Activated naive CD8-positive, alpha-beta T cell (primary cell): ENCODE data around the gene NDUFV3.

Experiments
- H3K27ac Mint-ChIP-seq: one replicate; pipeline ENCODE4 v1.8.0; 2021; ENCODE audit warnings: mixed read lengths
- H3K27me3 Mint-ChIP-seq: one replicate; pipeline ENCODE4 v1.8.0; 2021; ENCODE audit warnings: mixed read lengths
- H3K36me3 Mint-ChIP-seq: one replicate; pipeline ENCODE4 v1.8.0; 2021; ENCODE audit warnings: mixed read lengths
- H3K4me1 Mint-ChIP-seq: one replicate; pipeline ENCODE4 v1.8.0; 2021; ENCODE audit warnings: low read depth, mixed read lengths
- H3K4me3 Mint-ChIP-seq: one replicate; pipeline ENCODE4 v1.8.0; 2021; ENCODE audit warnings: mild to moderate bottlenecking, mixed read lengths
- H3K9me3 Mint-ChIP-seq: one replicate; pipeline ENCODE4 v1.8.0; 2021; ENCODE audit warnings: low read depth, mixed read lengths

NDUFV3 gene

GRCh38 chr21:42852925-42853570 is 40.1 kb upstream of the NDUFV3 start:
- Mint-ChIP-seq H3K4me1 (peaks cover 7% of the 10 kb centered on the region), H3K4me3 (no peak overlapping the region), H3K27me3 (no peaks in the 10 kb centered on the region), H3K9me3 (no peaks in the 10 kb centered on the region), H3K27ac (no peak overlapping the region), H3K36me3 (peaks cover 4% of the 10 kb centered on the region)

GRCh38 chr21:42853621-42854020 is 39.5 kb upstream of the NDUFV3 start:
- Mint-ChIP-seq H3K4me1 (peaks cover 5% of the 10 kb centered on the region), H3K4me3 (no peak overlapping the region), H3K9me3 (no peaks in the 10 kb centered on the region), H3K36me3 (peaks cover 5% of the 10 kb centered on the region), H3K27me3 (no peaks in the 10 kb centered on the region), H3K27ac (no peak overlapping the region)

GRCh38 chr21:42854246-42855010 is 38.7 kb upstream of the NDUFV3 start:
- H3K9me3 Mint-ChIP-seq: no peaks in the 10 kb centered on the region
- peaks cover 3% of the 10 kb centered on the region for H3K4me1 Mint-ChIP-seq
- no peaks in the 10 kb centered on the region for H3K27me3 Mint-ChIP-seq
- no peak overlapping the region for H3K27ac Mint-ChIP-seq
- no peak overlapping the region for H3K4me3 Mint-ChIP-seq
- H3K36me3 Mint-ChIP-seq: peaks cover 2% of the 10 kb centered on the region

- Mint-ChIP-seq H3K36me3 (peaks cover 2% of the 10 kb centered on the region), H3K4me1 (peaks cover 3% of the 10 kb centered on the region), H3K27me3 (no peaks in the 10 kb centered on the region), H3K27ac (no peak overlapping the region), H3K9me3 (no peaks in the 10 kb centered on the region), H3K4me3 (no peak overlapping the region)
These were observed 37.8 kb upstream of the NDUFV3 start for GRCh38 chr21:42855171-42855936.

GRCh38 chr21:42855937-42856335 is 37.2 kb upstream of the NDUFV3 start:
- no peak overlapping the region for H3K27ac Mint-ChIP-seq
- no peak overlapping the region for H3K4me3 Mint-ChIP-seq
- H3K27me3 Mint-ChIP-seq: no peaks in the 10 kb centered on the region
- H3K9me3 Mint-ChIP-seq: no peaks in the 10 kb centered on the region
- peaks cover 2% of the 10 kb centered on the region for H3K36me3 Mint-ChIP-seq
- H3K4me1 Mint-ChIP-seq: peaks cover 3% of the 10 kb centered on the region

DNA sequence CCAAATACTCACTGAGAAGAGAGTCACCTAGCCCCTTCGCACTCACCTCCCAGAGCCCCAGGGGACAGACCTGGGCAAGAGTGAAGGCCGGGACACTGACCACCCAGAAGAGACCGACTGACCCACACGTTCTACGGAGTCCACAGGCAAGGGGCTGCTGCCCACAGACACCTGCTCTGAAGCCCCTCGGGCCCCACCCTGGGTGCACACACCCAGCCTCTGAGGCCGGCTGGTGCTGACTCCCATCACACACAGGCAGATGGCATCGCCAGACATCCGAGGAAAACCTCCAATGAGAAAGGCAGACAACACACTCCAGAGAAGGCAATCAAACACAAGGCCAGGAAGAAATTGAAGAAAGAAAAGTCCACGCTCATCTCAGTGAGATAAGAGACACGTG is 35.9 kb upstream of the NDUFV3 start:
- no peak overlapping the region for H3K27ac Mint-ChIP-seq
- peaks cover 2% of the 10 kb centered on the region for H3K36me3 Mint-ChIP-seq
- H3K4me3 Mint-ChIP-seq: no peak overlapping the region

GRCh38 chr21:42858185-42858847 is 34.8 kb upstream of the NDUFV3 start:
- no peak overlapping the region for H3K27ac Mint-ChIP-seq
- no peaks in the 10 kb centered on the region for H3K9me3 Mint-ChIP-seq
- H3K4me3 Mint-ChIP-seq: no peak overlapping the region
- H3K36me3 Mint-ChIP-seq: peaks cover 2% of the 10 kb centered on the region
- no peaks in the 10 kb centered on the region for H3K27me3 Mint-ChIP-seq
- H3K4me1 Mint-ChIP-seq: peaks cover 7% of the 10 kb centered on the region

More for the DNA sequence above, 35.9 kb upstream of the NDUFV3 start:
- Mint-ChIP-seq H3K4me1 (peaks cover 3% of the 10 kb centered on the region), H3K27me3 (no peaks in the 10 kb centered on the region), H3K9me3 (no peaks in the 10 kb centered on the region)

- Mint-ChIP-seq H3K9me3 (no peaks in the 10 kb centered on the region), H3K4me1 (peaks cover 7% of the 10 kb centered on the region), H3K4me3 (no peak overlapping the region), H3K27me3 (no peaks in the 10 kb centered on the region), H3K27ac (no peak overlapping the region), H3K36me3 (peaks cover 2% of the 10 kb centered on the region)
These were observed 33.9 kb upstream of the NDUFV3 start for GRCh38 chr21:42858957-42859890.

DNA sequence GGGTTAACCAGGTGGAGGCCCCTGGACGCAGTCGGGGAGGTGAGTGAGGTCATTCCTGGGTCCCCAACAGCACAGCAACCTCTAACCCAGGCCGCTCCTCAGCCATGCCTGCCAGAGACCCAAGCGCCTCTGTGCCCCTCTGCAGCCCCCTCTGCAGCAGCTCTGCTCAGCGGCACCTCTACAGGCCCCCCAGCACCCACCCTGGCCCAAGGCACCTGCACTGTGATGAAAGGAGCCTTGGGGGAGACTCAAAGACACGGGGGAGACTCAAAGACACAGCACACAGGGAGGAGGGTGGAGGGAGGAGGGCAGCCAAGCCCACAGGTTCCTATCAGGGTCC is 33.2 kb upstream of the NDUFV3 start:
- Mint-ChIP-seq H3K4me1 (peaks cover 9% of the 10 kb centered on the region), H3K36me3 (peaks cover 2% of the 10 kb centered on the region), H3K27me3 (no peaks in the 10 kb centered on the region), H3K27ac (no peak overlapping the region), H3K9me3 (no peaks in the 10 kb centered on the region), H3K4me3 (no peak overlapping the region)

DNA sequence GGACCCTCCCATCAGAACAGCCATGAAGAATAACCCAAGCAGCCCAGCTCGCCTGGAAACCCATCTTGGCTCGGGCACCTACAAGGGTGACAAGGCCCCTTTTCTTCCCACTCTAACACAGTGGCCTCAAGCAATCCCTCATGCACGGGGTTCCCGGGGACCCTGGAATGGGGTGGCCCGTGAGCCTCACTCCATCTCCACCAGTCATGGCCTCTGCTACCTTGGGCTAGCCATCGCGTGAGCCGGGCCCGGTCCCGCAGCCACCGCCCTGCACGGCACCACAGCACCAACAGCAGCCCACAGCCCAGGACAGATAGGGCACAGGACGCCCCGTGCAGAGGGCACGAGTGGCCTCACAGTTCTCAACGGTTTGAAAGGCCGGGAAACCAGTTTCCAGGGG is 32.8 kb upstream of the NDUFV3 start:
- H3K27ac Mint-ChIP-seq: no peak overlapping the region
- peaks cover 2% of the 10 kb centered on the region for H3K36me3 Mint-ChIP-seq
- no peaks in the 10 kb centered on the region for H3K9me3 Mint-ChIP-seq
- H3K27me3 Mint-ChIP-seq: no peaks in the 10 kb centered on the region
- H3K4me1 Mint-ChIP-seq: peaks cover 10% of the 10 kb centered on the region
- no peak overlapping the region for H3K4me3 Mint-ChIP-seq

GRCh38 chr21:42861311-42861847 is 31.7 kb upstream of the NDUFV3 start:
- Mint-ChIP-seq H3K4me1 (peaks cover 13% of the 10 kb centered on the region), H3K27me3 (no peaks in the 10 kb centered on the region), H3K4me3 (no peak overlapping the region), H3K27ac (no peak overlapping the region), H3K9me3 (no peaks in the 10 kb centered on the region), H3K36me3 (peaks cover 2% of the 10 kb centered on the region)

- Mint-ChIP-seq H3K4me3 (no peak overlapping the region), H3K9me3 (no peaks in the 10 kb centered on the region), H3K27me3 (no peaks in the 10 kb centered on the region), H3K27ac (no peak overlapping the region), H3K4me1 (peaks cover 14% of the 10 kb centered on the region), H3K36me3 (peaks cover 2% of the 10 kb centered on the region)
These were observed 31.2 kb upstream of the NDUFV3 start for GRCh38 chr21:42861848-42862400.

DNA sequence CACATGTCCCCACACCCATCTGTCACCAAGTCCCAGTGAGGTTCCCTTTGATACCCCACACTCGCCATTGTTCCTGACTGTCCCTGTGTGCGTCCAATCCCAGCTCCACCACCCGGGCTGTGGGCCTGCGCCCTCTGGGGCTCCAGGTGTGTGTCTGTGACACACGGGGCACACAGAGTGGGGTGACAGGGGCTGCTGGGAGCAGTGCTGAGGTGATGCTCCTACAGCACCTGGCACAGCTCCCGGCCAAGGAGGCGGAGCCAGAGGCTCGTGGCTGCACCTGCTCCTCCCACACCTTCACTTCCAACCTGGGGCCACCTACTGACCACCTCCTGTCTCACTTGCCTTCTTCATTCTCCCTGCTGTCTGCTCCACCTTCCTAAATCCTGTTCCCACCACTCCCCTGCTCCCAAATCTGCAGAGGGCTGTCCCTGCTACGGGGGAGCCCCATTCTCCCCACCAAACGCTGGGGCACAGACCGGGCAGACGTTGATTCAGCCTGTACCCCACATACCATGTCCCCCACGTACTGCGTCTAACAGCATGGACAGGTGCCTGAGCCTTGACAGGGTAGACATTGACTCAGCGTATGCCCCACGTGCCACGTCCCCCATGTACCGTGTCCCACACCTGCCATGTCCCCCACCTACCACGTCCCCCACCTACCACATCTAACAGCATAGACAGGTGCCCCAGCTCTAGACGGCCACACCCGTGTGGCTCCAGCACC is 30.2 kb upstream of the NDUFV3 start:
- Mint-ChIP-seq H3K27ac (no peak overlapping the region), H3K4me3 (no peak overlapping the region), H3K4me1 (peaks cover 17% of the 10 kb centered on the region), H3K36me3 (peaks cover 2% of the 10 kb centered on the region), H3K27me3 (no peaks in the 10 kb centered on the region), H3K9me3 (no peaks in the 10 kb centered on the region)
